B cell (primary cell): Measurements from ENCODE around the gene SH3RF3.

ENCODE experiments used
- CTCF ChIP-seq: fragments of 200-600 bp; IDR thresholded peaks from one replicate; pipeline ENCODE4 v1.8.0; 2022; ENCODE audit warnings: antibody characterized with exemption, mild to moderate bottlenecking
- EZH2 ChIP-seq: IDR thresholded peaks from 2 replicates; pipeline ENCODE4 v1.6.1; 2012; ENCODE audit warnings: borderline replicate concordance, low read depth, mild to moderate bottlenecking, moderate library complexity, low read length; ENCODE audit not compliant: insufficient read depth, poor library complexity, severe bottlenecking

- TF ChIP-seq CTCF: no peak
- TF ChIP-seq EZH2: no peak
Measured at GRCh38 chr2:109206569-109207146, 77.7 kb downstream of the SH3RF3 start.
